Adrenal gland (tissue), 12 donors: Measurements from ENCODE around the gene ATF3. TPM values are rescaled to one million over a fixed set of nuclear protein-coding genes. Genes with fewer than 3 reads are reported as not detected.

Experiments used
- DNase-seq, 7 donors: peaks; one replicate each; pipeline ENCODE4 v3.0.0-alpha.2; 2019 to 2020
- H3K27ac ChIP-seq, 5 donors: fragments of 200-600 bp; sonication (generic) in 4 of 5; 1 replicate in 3 of 5; 2 replicates in 2 of 5; pipeline versions ENCODE4 v1.5.1 to v1.8.0; 2016 to 2020; ENCODE audit warnings: mild to moderate bottlenecking in 1 of 5
- H3K27me3 ChIP-seq: fragments of 200-600 bp; 2 replicates; pipeline ENCODE4 v1.8.0; 2021
- H3K36me3 ChIP-seq, 2 donors: fragments of 200-600 bp; replicated peaks in 1 of 2; 1 replicate in 1 of 2; 2 replicates in 1 of 2; pipeline versions ENCODE4 v1.5.1 to v1.8.0; 2018 to 2022
- H3K4me1 ChIP-seq, 2 donors: fragments of 200-600 bp; replicated peaks in 1 of 2; 1 replicate in 1 of 2; 2 replicates in 1 of 2; pipeline versions ENCODE4 v1.5.1 to v1.8.0; 2018 to 2021
- H3K4me3 ChIP-seq, 4 donors: fragments of 200-600 bp; sonication (generic) in 3 of 4; one replicate each; pipeline ENCODE4 v1.5.1; 2016 to 2018
- H3K9me3 ChIP-seq, 3 donors: fragments of 200-600 bp; sonication (generic) in 1 of 3; replicated peaks in 1 of 3; 1 replicate in 2 of 3; 2 replicates in 1 of 3; pipeline versions ENCODE4 v1.5.1 to v1.8.0; 2016 to 2021
- POLR2A ChIP-seq, 2 donors: fragments of 450-650 bp; IDR thresholded peaks; one replicate each; pipeline ENCODE4 v1.6.1; 2017; ENCODE audit warnings: antibody characterized with exemption in 2 of 2, mild to moderate bottlenecking in 2 of 2, moderate library complexity in 1 of 2
- WGBS, 4 donors: extraction: QIAGEN DNeasy Blood & Tissue Kit in 2 of 4; methylation state at CpG; one replicate each; pipeline versions ENCODE4 v1.1.5 to v1.1.7; 2013 to 2017; 5-methylcytosine and 5-hydroxymethylcytosine counted together
- intact Hi-C, 2 donors: fragments of 100-400 bp; cut with DNase I; formaldehyde crosslinking; loops; one replicate each; pipeline versions ENCODE4 v1.14.1 to v1.15.0; 2022 to 2023
- polyA plus RNA-seq, 3 donors: library from polyadenylated mRNA; stranded (reverse); fragments of 200-250 nt in 2 of 3; fragments of 350-450 nt in 1 of 3; fragmentation: Illumina TruSeq in 1 of 3; extraction: RNeasy Lipid Tissue Mini Kit (QIAGEN cat#74804) in 1 of 3; gene quantifications; one replicate each; pipeline ENCODE4 v1.2.3, GENCODE V29; 2013 to 2014
- total RNA-seq, 9 donors: library from RNA; depleted of rRNA in 4 of 9; stranded (reverse); fragments of >200 nt in 4 of 9; fragments of 120-200 nt in 1 of 9; fragmentation: NEBNext Ultra II Directional in 1 of 9; extraction: Animal tissue kit (Norgen Biotek cat#: 25700) in 1 of 9; gene quantifications; one replicate each; pipeline versions ENCODE4 v1.1.0 to v1.2.4, GENCODE V29; 2013 to 2023
- TF ChIP-seq, protein P1 (sequence below), 6 experiments: fragments of 450-650 bp in 4 of 6; fragments of 200-600 bp in 2 of 6; sonication (generic) in 1 of 6; IDR thresholded peaks; 1 replicate in 5 of 6; 2 replicates in 1 of 6; pipeline versions ENCODE4 v1.5.1 to v1.8.0; 2016 to 2021; ENCODE audit warnings: antibody characterized with exemption in 6 of 6, mild to moderate bottlenecking in 2 of 6, moderate library complexity in 1 of 6
- donor health status: healthy with polysubstance abuse.
- donor health status: Bipolar disorder and iron deficiency.
- donor health status: DM: yes; HTN: yes; CAD: no.
- donor health status: DM: no; HTN: no; CAD: no.
- donor health status: DM: no; HTN: no; CAD: no.
- donor health status: DM: yes; HTN: yes; CAD: no.

The ATF3 gene
- total and polyA plus RNA-seq, 12 donors = 1.9 to 19.7 (median 9.9) TPM

DNA sequence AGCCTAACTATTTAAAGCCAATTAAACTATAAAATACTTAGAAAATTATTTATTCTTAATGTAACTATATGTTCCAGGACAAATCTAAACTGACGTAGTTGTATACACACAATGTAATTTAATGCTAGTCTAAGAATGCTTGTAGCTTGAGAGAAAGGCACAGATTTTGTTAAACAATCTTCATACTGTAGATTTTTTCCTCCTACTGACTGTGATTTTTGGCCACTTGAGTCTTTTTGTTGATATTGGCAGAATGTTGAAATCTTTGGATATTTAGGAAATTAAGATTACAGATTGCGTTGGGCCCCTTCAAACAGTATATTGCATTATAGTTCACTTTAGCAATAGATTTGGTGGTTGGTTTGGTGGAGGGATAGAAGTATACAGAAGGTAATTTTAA, 40.5 kb downstream of the ATF3 start:
- no peaks in the 10 kb centered on the region for H3K27me3 ChIP-seq
- H3K36me3 ChIP-seq = no peaks in the 10 kb centered on the region
- TF ChIP-seq, protein P1, sequence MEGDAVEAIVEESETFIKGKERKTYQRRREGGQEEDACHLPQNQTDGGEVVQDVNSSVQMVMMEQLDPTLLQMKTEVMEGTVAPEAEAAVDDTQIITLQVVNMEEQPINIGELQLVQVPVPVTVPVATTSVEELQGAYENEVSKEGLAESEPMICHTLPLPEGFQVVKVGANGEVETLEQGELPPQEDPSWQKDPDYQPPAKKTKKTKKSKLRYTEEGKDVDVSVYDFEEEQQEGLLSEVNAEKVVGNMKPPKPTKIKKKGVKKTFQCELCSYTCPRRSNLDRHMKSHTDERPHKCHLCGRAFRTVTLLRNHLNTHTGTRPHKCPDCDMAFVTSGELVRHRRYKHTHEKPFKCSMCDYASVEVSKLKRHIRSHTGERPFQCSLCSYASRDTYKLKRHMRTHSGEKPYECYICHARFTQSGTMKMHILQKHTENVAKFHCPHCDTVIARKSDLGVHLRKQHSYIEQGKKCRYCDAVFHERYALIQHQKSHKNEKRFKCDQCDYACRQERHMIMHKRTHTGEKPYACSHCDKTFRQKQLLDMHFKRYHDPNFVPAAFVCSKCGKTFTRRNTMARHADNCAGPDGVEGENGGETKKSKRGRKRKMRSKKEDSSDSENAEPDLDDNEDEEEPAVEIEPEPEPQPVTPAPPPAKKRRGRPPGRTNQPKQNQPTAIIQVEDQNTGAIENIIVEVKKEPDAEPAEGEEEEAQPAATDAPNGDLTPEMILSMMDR (IDR thresholded peaks at IDR 0.05) = no peak
- TF ChIP-seq POLR2A (IDR thresholded peaks at IDR 0.05) = no peak
- no peak for DNase-seq
- H3K9me3 ChIP-seq = no peaks in the 10 kb centered on the region
- no peaks in the 10 kb centered on the region for H3K4me1 ChIP-seq
- intact Hi-C loops = no loop called here
- H3K4me3 ChIP-seq = no peak overlapping the region
- 62 to 76% (median 74%) methylated on average over 2 of the region's 2 CpGs for WGBS, 4 donors
- H3K27ac ChIP-seq = no peak overlapping the region

DNA sequence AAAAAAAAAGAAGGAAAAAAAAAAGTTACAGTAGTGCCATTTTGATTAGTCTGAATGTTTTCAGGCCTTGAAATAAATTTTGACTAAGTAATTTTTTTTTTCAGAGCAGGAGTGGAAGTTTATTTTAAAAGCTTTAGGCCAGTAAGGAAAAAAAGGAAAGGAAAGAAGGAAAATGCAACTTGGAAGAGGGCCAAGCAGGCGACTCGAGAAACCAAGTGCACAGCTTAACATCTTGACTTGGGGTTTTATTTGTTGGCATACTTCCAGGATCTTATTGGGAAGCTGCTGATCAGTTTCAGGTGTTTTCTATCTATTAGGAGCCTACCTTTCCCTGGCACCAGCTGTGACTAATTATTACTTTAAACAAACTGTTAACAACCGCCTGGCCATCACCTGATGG, 41.7 kb downstream of the ATF3 start:
- DNase-seq = no peak
- no peak overlapping the region for H3K4me3 ChIP-seq
- no peaks in the 10 kb centered on the region for H3K36me3 ChIP-seq
- 17 to 43% (median 33%) methylated on average over 3 of the region's 3 CpGs for WGBS, 4 donors
- TF ChIP-seq, protein P1 (IDR thresholded peaks at IDR 0.05) = no peak
- no peak for TF ChIP-seq POLR2A (IDR thresholded peaks at IDR 0.05)
- no peaks in the 10 kb centered on the region for H3K9me3 ChIP-seq
- intact Hi-C loops = no loop called here
- no peaks in the 10 kb centered on the region for H3K27me3 ChIP-seq
- no peak overlapping the region for H3K27ac ChIP-seq
- no peaks in the 10 kb centered on the region for H3K4me1 ChIP-seq

DNA sequence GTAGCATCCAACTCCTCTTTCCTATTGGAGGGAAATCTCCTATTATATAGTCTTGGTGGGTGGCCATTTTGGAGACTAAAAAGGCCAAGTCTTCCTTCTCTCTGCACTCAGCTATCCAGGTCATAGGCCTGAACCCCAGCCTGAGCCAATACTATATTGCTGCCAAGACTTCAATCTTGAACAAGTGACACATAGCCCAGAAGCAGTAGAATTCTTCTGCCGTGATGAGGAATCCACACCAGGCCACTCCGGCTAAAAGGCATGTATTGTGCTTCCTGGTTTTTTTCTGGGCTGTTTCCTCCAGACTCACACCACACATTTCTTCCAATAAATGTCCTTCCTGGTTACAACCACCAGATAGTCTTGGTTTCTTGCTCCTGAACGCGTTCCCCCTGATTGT, 43.0 kb downstream of the ATF3 start:
- 72 to 78% (median 75%) methylated on average over 4 of the region's 4 CpGs for WGBS, 4 donors
- H3K4me3 ChIP-seq = no peak overlapping the region

DNA sequence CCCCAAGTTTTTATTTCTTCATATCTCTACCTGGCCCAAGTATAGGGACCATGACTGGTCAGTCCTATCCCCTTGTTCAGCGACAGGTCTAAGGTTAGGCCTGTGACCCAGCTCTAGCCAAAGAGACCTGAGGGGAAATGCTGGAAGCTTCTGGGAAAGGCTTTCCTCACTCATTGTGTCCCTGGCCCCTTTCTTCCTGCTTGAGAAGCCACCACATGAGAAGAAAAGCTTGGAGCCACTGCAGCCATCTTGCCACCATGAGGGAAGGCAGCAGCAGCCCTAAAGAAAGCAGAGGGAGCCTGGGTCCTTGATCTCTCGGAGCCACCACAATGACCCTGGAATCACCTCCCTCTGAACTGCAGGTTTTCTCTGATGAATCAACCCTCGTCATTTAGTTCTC, 43.4 kb downstream of the ATF3 start:
- 73 to 96% (median 94%) methylated on average over 3 of the region's 3 CpGs for WGBS, 4 donors
- TF ChIP-seq POLR2A (IDR thresholded peaks at IDR 0.05) = no peak
- TF ChIP-seq, protein P1 (IDR thresholded peaks at IDR 0.05) = no peak
- intact Hi-C loops = no loop called here
- no peak overlapping the region for H3K4me3 ChIP-seq
- peak overlapping the region in 2 of 5 donors; percentile 14 to 49 for H3K27ac ChIP-seq
- no peaks in the 10 kb centered on the region for H3K4me1 ChIP-seq
- H3K36me3 ChIP-seq = no peaks in the 10 kb centered on the region
- H3K9me3 ChIP-seq = no peaks in the 10 kb centered on the region
- no peaks in the 10 kb centered on the region for H3K27me3 ChIP-seq
- no peak for DNase-seq

More for the DNA sequence above, 43.0 kb downstream of the ATF3 start:
- Histone ChIP-seq H3K36me3 (no peaks in the 10 kb centered on the region), H3K9me3 (no peaks in the 10 kb centered on the region), H3K27ac (peak overlapping the region in 2 of 5 donors; percentile 14 to 49), H3K27me3 (no peaks in the 10 kb centered on the region), H3K4me1 (no peaks in the 10 kb centered on the region)
- intact Hi-C loops = no loop called here
- no peak for DNase-seq
- TF ChIP-seq, protein P1 (IDR thresholded peaks at IDR 0.05) = no peak
- TF ChIP-seq POLR2A (IDR thresholded peaks at IDR 0.05) = no peak
